Neutrophil (primary cell): ENCODE data around the gene LRFN5.
"Not testable (repeated sequence)": the region's sequence is repeated elsewhere in the genome, so short reads cannot be mapped to it uniquely, and the experiment has no call there.

Experiments used
- H3K27ac ChIP-seq: fragments of 200-600 bp; sonication (generic); 2 replicates; pipeline ENCODE4 v1.5.1; 2016; ENCODE audit warnings: mild to moderate bottlenecking, moderate library complexity
- H3K27me3 ChIP-seq: fragments of 200-600 bp; sonication (generic); 2 replicates; pipeline ENCODE4 v1.6.0; 2016; ENCODE audit warnings: mild to moderate bottlenecking
- H3K36me3 ChIP-seq: fragments of 200-600 bp; sonication (generic); 2 replicates; pipeline ENCODE4 v1.5.1; 2017
- H3K4me1 ChIP-seq, 2 experiments: fragments of 200-600 bp in 1 of 2; sonication (generic) in 1 of 2; 1 replicate in 1 of 2; 2 replicates in 1 of 2; pipeline versions ENCODE4 v1.5.1 to v1.6.1; 2013 to 2016; ENCODE audit warnings: low read depth in 1 of 2, low read length in 1 of 2, mild to moderate bottlenecking in 1 of 2, moderate library complexity in 1 of 2; ENCODE audit not compliant: control insufficient read depth in 1 of 2, insufficient read depth in 1 of 2
- H3K4me3 ChIP-seq, 2 experiments: fragments of 200-600 bp in 1 of 2; sonication (generic) in 1 of 2; 1 replicate in 1 of 2; 2 replicates in 1 of 2; pipeline ENCODE4 v1.5.1; 2013 to 2016; ENCODE audit warnings: low read depth in 1 of 2, low read length in 1 of 2, mild to moderate bottlenecking in 1 of 2, moderate library complexity in 1 of 2
- H3K9me3 ChIP-seq: fragments of 200-600 bp; sonication (generic); 2 replicates; pipeline ENCODE4 v1.5.1; 2016
- CTCF ChIP-seq: fragments of 200-600 bp; sonication (generic); IDR thresholded peaks from 2 replicates; pipeline ENCODE4 v1.5.1; 2016; ENCODE audit warnings: antibody characterized with exemption

LRFN5 gene

DNA sequence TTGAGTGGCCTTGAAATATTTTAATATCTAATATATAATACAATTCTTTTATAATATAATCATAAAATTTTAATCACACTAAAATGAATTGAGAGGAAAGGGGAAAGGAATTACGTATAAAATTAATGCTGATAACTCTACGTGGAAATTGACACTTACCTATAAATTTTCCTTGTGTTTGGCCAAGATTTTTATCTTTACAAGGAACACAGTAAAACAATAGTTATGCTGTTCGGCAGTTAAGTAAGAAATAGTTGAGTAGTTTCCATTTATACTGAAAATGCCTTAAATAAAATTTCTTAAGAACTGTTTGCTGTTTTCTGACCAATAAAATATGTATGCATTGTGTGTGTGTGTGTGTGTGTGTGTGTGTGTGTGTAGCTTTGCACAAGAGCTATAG is 294.4 kb downstream of the LRFN5 start:
- Histone ChIP-seq H3K4me3 (no peak overlapping the region), H3K4me1 (no peaks in the 10 kb centered on the region), H3K27me3 (no peaks in the 10 kb centered on the region)

DNA sequence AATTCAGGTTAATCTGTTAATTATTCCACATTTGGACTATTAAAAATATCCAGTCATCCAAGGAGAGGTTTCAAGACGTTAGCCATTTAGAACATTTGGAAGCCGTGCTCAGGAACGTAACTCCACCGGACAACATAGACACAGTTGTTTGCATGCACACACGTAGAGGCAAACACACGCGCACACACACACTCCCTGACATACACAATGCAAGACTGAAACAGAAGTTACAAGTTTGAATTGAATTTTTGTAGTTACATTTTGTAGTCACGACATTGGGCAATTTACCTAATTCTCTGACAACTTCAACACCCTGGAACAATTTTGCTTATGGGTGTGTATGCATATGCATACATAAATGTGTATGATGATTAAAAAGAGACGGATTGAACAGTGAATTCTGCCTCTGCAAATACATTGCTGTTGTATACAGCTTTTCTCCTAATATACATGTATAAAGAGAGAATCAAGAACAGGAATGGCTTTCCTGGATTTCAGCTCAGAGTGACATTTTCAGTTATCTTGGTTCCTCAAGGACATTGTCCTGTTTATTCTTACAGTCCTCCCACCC is 298.8 kb downstream of the LRFN5 start:
- TF ChIP-seq CTCF = no peak
- Histone ChIP-seq H3K36me3 (no peaks in the 10 kb centered on the region), H3K27ac (no peak overlapping the region), H3K27me3 (no peaks in the 10 kb centered on the region), H3K4me3 (no peak overlapping the region), H3K4me1 (no peaks in the 10 kb centered on the region), H3K9me3 (no peaks in the 10 kb centered on the region)

More for the DNA sequence above, 294.4 kb downstream of the LRFN5 start:
- no peak for TF ChIP-seq CTCF
- H3K9me3 ChIP-seq = no peaks in the 10 kb centered on the region
- H3K27ac ChIP-seq = no peak overlapping the region
- no peaks in the 10 kb centered on the region for H3K36me3 ChIP-seq

DNA sequence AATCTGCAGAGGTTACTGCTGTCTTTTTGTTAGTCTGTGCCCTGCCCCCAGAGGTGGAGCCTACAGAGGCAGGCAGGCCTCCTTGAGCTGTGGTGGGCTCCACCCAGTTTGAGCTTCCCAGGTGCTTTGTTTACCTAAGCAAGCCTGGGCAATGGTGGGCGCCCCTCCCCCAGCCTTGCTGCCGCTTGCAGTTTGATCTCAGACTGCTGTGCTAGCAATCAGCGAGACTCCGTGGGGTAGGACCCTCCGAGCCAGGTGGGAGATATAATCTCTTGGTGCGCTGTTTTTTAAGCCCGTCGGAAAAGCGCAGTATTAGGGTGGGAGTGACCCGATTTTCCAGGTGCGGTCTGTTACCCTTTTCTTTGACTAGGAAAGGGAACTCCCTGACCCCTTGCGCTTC is 304.5 kb downstream of the LRFN5 start:
- not testable (repeated sequence) for H3K27me3 ChIP-seq, H3K4me1 ChIP-seq, H3K9me3 ChIP-seq, H3K36me3 ChIP-seq, H3K27ac ChIP-seq, H3K4me3 ChIP-seq

GRCh38 chr14:41913398-41913797 is 306.7 kb downstream of the LRFN5 start:
- no peaks in the 10 kb centered on the region for H3K4me1 ChIP-seq
- H3K27me3 ChIP-seq = no peaks in the 10 kb centered on the region
- H3K27ac ChIP-seq = no peak overlapping the region
- no peaks in the 10 kb centered on the region for H3K36me3 ChIP-seq
- H3K4me3 ChIP-seq = no peak overlapping the region
- TF ChIP-seq CTCF = no peak
- no peaks in the 10 kb centered on the region for H3K9me3 ChIP-seq

DNA sequence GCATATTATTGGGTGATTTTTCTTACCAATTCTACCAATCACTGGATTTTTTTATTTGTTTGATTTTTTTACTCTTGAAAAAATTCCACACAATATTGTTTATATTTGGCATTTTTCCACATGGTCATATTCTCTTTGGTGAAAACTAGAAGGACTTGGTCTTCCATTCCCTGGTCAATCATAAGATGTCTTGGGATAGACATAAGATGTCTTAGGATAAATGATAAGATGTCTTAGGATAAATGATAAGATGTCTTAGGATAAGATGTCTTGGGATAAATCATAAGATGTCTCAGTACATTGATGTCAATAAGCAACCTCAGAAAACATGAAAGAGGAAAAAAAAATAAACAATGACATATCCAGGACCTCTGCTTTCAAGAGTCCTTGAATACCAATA is 309.1 kb downstream of the LRFN5 start:
- Histone ChIP-seq H3K27ac (no peak overlapping the region), H3K4me1 (no peaks in the 10 kb centered on the region)
- TF ChIP-seq CTCF = no peak

DNA sequence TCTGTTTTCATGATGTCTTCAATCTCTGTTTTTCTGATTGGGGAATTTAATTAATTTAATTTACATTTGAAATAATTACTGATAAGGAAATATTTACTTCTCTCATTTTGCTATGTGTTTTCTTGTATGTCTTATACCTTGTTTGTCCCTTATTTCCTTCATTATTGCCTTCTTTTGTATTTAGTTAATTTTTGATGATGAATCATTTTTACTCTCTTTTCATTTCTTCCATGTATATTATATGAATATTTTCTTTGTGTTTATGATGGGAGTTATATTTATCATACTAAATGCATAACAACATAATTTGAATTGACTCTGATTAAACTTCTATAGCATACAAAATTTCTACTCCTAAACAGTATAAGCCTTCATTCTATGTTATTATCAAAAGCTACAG is 309.6 kb downstream of the LRFN5 start:
- H3K27ac ChIP-seq = no peak overlapping the region
- no peaks in the 10 kb centered on the region for H3K4me1 ChIP-seq
- H3K9me3 ChIP-seq = no peaks in the 10 kb centered on the region
- H3K36me3 ChIP-seq = no peaks in the 10 kb centered on the region
- H3K4me3 ChIP-seq = no peak overlapping the region
- H3K27me3 ChIP-seq = no peaks in the 10 kb centered on the region
- TF ChIP-seq CTCF = no peak

More for the DNA sequence above, 309.1 kb downstream of the LRFN5 start:
- H3K36me3 ChIP-seq = no peaks in the 10 kb centered on the region
- no peaks in the 10 kb centered on the region for H3K9me3 ChIP-seq
- no peak overlapping the region for H3K4me3 ChIP-seq
- H3K27me3 ChIP-seq = no peaks in the 10 kb centered on the region
